GM21786 (cell line): ENCODE results near the gene MAN2B2.
A peak's percentile ranks its signal among the peaks of the same experiment; 100 is the strongest.

Experiments used
- ATAC-seq: cut with Tn5 transposase; IDR thresholded peaks from one replicate; pipeline ENCODE4 v1.9.1; 2021; ENCODE audit not compliant: unreplicated experiment

Gene MAN2B2

DNA sequence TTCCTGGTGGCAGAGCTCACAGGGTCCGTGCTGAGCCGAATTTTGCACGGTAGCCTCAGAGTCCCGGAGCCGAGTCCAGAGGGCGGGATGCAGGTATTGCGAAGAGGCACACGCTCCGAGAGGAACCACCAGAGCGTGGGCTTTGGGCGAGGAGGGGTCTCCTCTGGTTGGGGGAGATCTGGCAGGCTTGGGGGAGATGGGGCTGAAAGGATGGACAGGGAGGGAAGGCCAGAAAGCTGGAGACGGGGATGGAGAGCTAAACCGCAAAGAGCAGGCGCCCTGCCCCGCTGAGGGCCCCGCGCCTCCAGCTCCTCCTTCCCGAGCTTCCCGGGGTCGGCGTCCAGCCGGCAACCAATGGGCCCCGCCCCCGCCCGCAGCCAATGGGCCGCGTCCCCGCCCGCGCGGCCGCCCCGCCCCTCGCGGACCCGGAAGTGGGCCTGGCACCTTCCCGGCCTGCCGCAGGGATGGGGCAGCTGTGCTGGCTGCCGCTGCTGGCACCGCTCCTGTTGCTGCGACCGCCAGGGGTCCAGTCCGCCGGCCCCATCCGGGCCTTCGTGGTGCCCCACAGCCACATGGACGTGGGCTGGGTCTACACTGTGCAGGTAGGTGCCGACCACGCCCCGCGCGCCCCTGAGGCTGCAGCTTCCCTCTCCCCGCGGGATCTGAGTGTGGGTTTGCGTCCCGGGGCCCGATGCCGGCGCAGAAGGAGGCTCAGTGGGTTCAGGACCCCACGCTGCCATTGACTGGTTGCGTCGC is at the start of gene MAN2B2:
Gene MAN2B2, plus strand, starts transcription at position 443 of the 756 bp plus-strand sequence. Its CDS starts 22 bp downstream, at position 465.
- peak; percentile 93 for ATAC-seq

DNA sequence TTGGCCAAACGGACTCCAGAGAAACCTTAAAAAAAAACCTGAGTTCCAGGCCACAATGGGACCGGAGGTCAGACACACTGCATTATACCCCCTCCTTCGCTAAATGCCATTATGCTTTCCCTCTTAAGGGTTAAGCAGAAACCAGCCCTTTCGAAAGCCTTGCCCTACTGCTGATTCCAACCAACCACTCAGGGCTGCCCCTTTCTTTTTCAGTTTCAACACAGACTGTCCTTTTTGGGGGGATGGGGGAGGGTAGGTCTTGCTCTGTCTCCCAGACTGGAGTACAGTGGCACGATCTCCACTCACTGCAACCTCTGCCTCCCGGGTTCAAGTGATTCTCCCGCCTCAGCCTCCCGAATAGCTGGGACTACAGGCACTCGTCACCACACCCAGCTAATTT is 49.5 kb upstream of the MAN2B2 start:
- no peak for ATAC-seq

- ATAC-seq, result no peak
Observed at GRCh38 chr4:6526156-6526555, 48.8 kb upstream of the MAN2B2 start.

- no peak for ATAC-seq
Observed at GRCh38 chr4:6526671-6527091, 48.3 kb upstream of the MAN2B2 start.

DNA sequence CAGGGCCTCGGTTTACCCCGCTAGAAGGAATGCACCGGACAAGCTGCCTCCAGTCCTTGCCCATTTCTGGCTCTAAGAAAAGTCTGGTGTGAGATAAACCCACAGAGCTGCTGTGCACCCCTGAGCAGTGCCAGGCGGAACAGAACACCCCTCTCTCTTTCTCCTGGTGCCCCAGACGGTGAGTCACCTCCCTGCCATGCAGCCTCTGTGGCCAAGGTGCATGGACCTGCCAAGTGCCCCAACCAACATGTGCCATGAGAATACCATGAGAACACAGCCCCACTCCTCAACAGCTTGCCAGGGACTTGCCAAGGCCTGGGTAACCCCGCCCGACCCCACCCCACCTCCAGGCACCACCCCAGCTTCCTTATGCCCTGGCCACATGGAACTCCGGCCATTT is 47.7 kb upstream of the MAN2B2 start:
- ATAC-seq, result no peak

DNA sequence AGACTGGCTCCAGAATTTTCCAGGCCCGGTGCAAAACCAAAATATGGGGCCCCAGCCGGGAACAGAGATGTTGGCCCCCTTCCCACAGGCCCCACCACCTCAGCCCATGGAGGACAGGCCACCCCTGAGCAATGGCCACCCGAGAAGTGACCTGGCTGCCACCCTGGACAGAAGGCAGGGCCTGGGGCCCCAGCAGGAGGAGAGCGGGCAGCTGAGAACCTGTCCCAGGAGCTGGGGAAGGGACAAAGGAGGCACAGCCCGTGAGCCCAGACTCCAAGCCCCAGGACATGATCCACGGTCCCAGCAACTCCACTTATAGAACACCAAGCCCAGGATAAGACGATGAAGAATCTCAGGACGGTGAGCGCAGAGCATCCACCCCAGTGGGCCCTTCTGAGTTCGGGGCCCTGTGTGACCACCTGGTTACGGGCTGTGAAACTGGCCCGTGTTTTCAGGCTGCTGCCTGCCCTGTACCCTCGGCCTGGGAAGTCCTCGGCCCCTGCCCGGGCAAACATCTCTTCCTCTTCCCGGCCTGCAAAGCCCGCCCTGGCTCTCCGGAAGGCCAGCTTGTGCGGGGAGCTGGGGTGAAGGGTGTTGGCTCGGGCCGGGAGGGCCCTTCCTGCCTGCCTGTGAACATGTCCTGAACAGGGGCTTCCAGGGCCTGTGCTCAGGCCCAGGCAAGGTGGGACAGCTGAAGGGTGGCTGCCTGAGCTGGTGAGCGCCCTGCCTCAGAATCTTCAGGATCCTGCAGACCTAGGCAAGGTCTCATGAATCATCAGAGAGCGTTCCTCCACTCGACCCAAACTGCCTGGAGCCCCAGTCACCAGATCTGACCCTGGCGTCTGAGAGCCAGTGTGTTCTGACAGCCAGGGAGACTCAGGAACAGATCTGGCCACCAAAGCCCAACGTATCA is 47.0 kb upstream of the MAN2B2 start:
- ATAC-seq, result no peak

GRCh38 chr4:6529021-6529420 is 46.0 kb upstream of the MAN2B2 start:
- ATAC-seq, result no peak

- ATAC-seq, result no peak
Observed at GRCh38 chr4:6530301-6530700, 44.7 kb upstream of the MAN2B2 start.

GRCh38 chr4:6530964-6531363 is 44.0 kb upstream of the MAN2B2 start:
- no peak for ATAC-seq

DNA sequence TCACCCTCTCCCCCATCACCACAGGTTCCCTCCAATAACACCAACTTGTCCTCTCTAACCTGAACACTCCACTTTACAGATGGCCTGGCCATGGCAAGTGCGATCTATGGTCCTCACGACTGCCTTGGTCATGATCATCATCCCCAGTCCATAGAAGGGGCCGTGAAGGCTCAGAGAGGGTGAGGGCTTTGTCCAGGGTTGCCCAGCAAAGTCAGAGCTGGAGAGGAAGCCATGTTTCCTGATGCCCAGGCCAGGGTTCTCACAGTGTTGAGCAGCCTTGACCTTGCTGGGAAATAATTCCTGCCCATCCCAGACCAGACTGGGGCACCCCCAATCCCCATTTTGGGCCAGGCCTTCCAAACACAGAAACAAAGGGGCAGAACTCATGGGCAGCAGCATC is 42.9 kb upstream of the MAN2B2 start:
- no peak for ATAC-seq

GRCh38 chr4:6532658-6533057 is 42.3 kb upstream of the MAN2B2 start:
- no peak for ATAC-seq

DNA sequence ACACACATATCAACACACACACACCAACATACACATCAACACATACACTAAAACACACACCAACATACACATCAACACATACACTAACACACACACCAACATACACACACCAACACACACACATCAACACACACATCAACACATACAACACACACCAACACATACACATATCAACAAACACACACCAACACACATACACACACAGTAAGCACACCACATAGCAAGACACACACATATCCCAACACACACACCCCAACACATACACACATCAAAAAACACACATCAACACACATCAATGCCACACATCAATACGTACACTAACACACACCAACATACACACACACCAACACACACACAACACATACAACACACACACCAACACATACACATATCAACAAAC is 40.9 kb upstream of the MAN2B2 start:
- no peak for ATAC-seq

DNA sequence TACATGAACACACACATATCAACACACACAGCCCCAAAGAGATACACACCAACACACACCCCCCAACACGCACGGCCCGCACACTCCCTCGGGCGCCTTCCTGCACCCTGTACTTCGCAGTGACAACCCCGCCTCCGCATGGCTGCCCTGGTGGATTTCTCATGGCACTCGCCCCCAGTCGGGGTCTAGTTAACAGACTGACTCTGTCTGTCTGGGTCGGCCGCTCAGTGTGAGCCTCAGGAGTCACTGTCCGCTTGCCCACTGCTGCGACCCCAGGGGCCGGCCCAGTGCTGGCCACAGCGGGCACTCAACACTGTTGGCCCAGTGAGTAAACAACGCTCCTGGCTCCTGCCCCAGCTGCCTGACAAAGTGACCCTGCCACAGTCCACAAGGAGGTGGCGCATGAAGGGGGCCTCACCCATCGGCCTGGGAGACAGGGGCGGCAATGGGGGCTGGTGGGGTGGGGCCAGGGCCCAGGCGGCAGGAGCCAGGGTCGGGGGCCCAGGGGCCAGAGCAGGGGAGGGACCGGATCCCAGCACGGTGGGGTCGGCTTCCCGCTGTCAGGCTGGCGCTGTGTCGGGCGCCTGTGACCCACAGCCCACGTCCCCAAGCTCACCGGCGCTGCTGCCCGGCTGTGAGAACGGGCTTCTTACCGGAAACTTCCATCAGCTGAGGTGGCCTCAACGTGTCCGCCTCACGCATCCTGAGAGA is 40.2 kb upstream of the MAN2B2 start:
- ATAC-seq, result no peak

DNA sequence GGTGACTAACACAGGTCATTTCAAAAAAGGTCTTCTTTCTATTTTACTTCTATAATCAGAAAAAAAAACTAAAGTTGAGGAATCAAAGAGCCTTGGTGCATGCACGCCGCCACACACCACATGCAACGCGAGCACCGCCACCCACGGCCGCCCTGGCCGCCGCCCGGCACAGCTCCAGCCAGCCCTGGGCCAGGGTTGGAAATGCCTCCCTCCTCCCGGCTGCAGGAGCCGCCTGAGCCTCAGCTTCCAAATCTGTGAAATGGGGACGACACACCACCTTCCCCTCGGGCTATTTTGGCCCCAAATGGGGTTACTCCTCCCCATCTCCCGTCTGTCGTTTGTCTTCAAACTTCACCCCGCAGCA is 39.7 kb upstream of the MAN2B2 start:
- no peak for ATAC-seq

DNA sequence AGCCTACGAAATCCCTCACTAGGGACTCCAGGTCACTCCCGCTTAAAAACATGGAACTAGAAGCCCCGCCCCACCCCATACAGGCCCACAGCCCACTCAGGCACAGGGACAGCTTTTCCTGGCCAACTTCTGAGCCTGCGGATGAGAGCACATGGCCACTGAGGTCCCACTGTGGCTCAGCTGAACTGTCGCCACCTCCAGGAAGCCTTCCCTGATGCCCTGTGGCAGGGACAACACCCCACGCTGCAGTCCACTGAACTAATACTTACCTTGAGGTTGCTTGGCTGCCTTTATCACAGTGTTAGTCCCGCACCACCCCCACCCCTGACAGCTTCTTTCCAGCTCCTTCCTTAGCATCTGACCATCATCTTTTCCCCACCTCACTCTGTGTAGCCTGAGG is 39.3 kb upstream of the MAN2B2 start:
- ATAC-seq, result no peak

DNA sequence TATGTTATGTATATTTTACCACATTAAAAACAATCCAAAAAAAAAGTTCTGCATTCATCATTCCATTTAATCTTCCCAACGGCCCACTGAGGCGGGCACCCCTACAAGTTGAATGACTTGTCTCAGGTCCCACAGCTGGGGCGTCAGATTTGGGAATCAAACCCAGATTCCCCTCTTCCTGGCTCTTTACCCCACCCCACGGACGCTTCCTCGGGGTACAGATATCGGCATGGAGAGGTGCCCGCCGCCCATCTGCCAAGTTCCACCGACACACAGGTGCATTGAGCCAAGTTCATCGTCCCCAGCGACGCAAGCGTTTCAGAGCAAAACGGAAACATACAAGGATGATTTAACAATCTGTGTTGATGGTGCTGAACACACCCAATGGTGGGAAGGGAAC is 36.9 kb upstream of the MAN2B2 start:
- no peak for ATAC-seq

DNA sequence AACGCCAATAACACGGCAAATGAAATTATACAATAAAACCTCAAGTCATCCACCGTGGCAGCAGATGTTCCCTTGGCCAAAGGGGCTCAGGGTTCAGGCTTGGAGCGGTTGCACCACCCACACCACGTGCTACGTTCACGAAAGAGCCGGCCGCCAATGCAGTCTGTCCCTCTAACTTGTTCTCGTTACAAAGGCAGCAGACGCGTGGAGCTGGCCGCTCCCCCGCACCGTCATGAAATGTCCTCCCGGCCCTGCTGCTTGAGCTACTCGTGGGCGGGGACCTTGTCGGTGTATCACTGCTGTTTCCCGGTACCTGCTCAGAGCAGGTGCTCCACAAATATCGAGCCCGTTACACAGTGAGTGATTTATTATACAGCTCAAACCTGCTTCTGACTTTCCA is 36.4 kb upstream of the MAN2B2 start:
- no peak for ATAC-seq

- no peak for ATAC-seq
Observed at GRCh38 chr4:6539009-6539764, 35.8 kb upstream of the MAN2B2 start.

DNA sequence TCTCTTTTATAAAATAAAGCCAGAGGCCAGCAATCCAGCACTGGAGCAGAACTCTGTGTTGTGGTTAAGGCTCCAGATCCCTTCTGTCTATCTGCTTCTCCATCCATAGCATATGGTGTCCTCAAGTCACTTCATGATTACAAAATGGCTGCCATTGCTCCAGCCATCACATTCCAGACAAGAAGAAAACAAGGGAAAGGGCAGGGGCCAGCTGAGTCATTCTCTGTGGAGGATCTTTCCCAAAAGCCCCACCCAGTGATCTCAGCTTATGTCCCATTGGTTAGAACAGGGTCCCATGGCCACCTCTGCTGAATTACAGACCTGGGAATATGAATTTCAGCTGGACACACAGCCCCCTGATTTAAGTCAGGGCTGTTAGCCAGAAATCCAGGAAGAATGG is 34.1 kb upstream of the MAN2B2 start:
- no peak for ATAC-seq

DNA sequence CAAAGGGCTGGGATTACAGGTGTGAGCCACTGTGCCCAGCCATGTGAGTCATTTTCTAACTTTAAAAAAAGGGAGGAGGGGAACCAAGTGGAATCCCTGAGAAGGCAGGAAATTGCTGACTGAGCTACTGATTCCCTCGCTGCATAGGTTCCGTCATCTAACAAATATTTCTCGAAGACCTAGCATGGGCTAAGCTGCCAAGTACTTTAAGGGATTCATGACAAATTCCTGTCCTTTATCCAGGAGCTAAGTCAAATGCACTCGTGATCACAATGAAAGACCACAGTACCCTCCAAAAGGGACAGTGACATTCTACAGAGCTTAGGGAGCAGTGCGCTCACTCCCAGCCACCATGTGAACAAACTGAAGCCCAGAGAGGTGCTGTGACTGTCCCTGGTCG is 33.2 kb upstream of the MAN2B2 start:
- ATAC-seq, result no peak

GRCh38 chr4:6542951-6543350 is 32.0 kb upstream of the MAN2B2 start:
- no peak for ATAC-seq
